H1 (cell line): ENCODE data around the gene CLEC2B. TPM values are rescaled to one million over a fixed set of nuclear protein-coding genes. Genes with fewer than 3 reads are reported as not detected.

ENCODE experiments used
- CTCF ChIA-PET: fragments of 300-600 bp; sonication (Branson Sonifier 250); formaldehyde crosslinking; loops from one replicate; lab custom pipeline; 2021; ENCODE audit not compliant: partially characterized antibody; lab: Charles Lee
- POLR2A ChIA-PET: fragments of 300-600 bp; sonication (Branson Sonifier 250); formaldehyde crosslinking; loops from one replicate; lab custom pipeline; 2021; ENCODE audit warnings: inconsistent platforms; ENCODE audit not compliant: partially characterized antibody; lab: Charles Lee
- DNase-seq, 2 experiments: peaks; one replicate each; pipeline versions ENCODE4 v3.0.0 to v3.0.0-alpha.2; 2010 to 2022; ENCODE audit warnings: low spot score in 2 of 2, low read depth in 1 of 2, mixed read lengths in 1 of 2
- FAIRE-seq: peaks from 2 replicates; lab custom pipeline; 2011; peaks lifted over from hg19 to GRCh38; lab: Jason Lieb, UNC
- H2AFZ ChIP-seq: 2 replicates; pipeline ENCODE4 v1.8.1; 2012; ENCODE audit warnings: low read length, inconsistent platforms
- H2AK5ac ChIP-seq: 2 replicates; pipeline ENCODE4 v1.6.1; 2013; ENCODE audit warnings: low read depth, low read length
- H2BK120ac ChIP-seq: replicated peaks from 2 replicates; pipeline ENCODE3; 2013; ENCODE audit warnings: low read depth, low read length, inconsistent platforms
- H2BK12ac ChIP-seq: 2 replicates; pipeline ENCODE4 v1.6.1; 2013; ENCODE audit warnings: low read depth, low read length
- H2BK15ac ChIP-seq: 2 replicates; pipeline ENCODE4 v1.6.1; 2013; ENCODE audit warnings: low read length
- H2BK20ac ChIP-seq: 2 replicates; pipeline ENCODE4 v1.6.1; 2013; ENCODE audit warnings: low read length
- H2BK5ac ChIP-seq: 2 replicates; pipeline ENCODE4 v1.6.1; 2013; ENCODE audit warnings: low read depth, low read length
- H3K14ac ChIP-seq: 2 replicates; pipeline ENCODE4 v1.6.1; 2013; ENCODE audit warnings: inconsistent platforms; ENCODE audit not compliant: insufficient read length
- H3K18ac ChIP-seq: 2 replicates; pipeline ENCODE4 v1.6.1; 2013; ENCODE audit warnings: low read length; ENCODE audit errors: extremely low read depth
- H3K23ac ChIP-seq: 2 replicates; pipeline ENCODE4 v1.6.1; 2013; ENCODE audit warnings: inconsistent platforms; ENCODE audit not compliant: insufficient read length
- H3K23me2 ChIP-seq: 2 replicates; pipeline ENCODE4 v1.6.1; 2013; ENCODE audit warnings: low read depth, low read length
- H3K27ac ChIP-seq: 2 replicates; pipeline ENCODE4 v1.6.1; 2011; ENCODE audit warnings: low read depth, low read length, inconsistent platforms
- H3K27me3 ChIP-seq, 4 experiments: replicated peaks in 1 of 4; 1 replicate in 1 of 4; 2 replicates in 3 of 4; pipeline versions ENCODE4 v1.6.1 to v1.8.1; 2011 to 2013; ENCODE audit warnings: low read length in 3 of 4, mild to moderate bottlenecking in 3 of 4, inconsistent platforms in 2 of 4, mixed read lengths in 2 of 4, moderate library complexity in 1 of 4; ENCODE audit not compliant: control insufficient read depth in 3 of 4, insufficient read depth in 3 of 4; ENCODE audit errors: extremely low read depth in 1 of 4
- H3K36me3 ChIP-seq, 4 experiments: 2 replicates each; pipeline versions ENCODE4 v1.6.1 to v1.8.1; 2011 to 2013; ENCODE audit warnings: mild to moderate bottlenecking in 4 of 4, low read length in 3 of 4, moderate library complexity in 2 of 4, control low read depth in 1 of 4, inconsistent platforms in 1 of 4; ENCODE audit not compliant: insufficient read depth in 4 of 4, control insufficient read depth in 2 of 4
- H3K4ac ChIP-seq: replicated peaks from 2 replicates; pipeline ENCODE3; 2013; ENCODE audit warnings: low read length, low read depth, mixed read lengths, inconsistent platforms; ENCODE audit not compliant: insufficient read length
- H3K4me1 ChIP-seq, 4 experiments: replicated peaks in 1 of 4; 1 replicate in 1 of 4; 2 replicates in 3 of 4; pipeline versions ENCODE4 v1.6.1 to v1.8.1; 2011 to 2013; ENCODE audit warnings: low read length in 3 of 4, inconsistent platforms in 2 of 4, mixed read lengths in 1 of 4; ENCODE audit not compliant: insufficient read depth in 4 of 4, control insufficient read depth in 3 of 4
- H3K4me2 ChIP-seq, 2 experiments: 2 replicates each; pipeline versions ENCODE4 v1.6.1 to v1.8.1; 2011 to 2013; ENCODE audit warnings: low read depth in 2 of 2, low read length in 2 of 2, control low read depth in 1 of 2, inconsistent platforms in 1 of 2, mild to moderate bottlenecking in 1 of 2; ENCODE audit not compliant: insufficient read depth in 1 of 2
- H3K4me3 ChIP-seq, 4 experiments: fragments of 200-600, 300-600 bp in 1 of 4; sonication (generic), shearing (Covaris generic), sonication (Bioruptor Twin) in 1 of 4; 2 replicates each; pipeline versions ENCODE4 v1.5.1 to v1.8.1; 2011 to 2016; ENCODE audit warnings: low read length in 4 of 4, low read depth in 3 of 4, control low read depth in 2 of 4, inconsistent platforms in 2 of 4, mild to moderate bottlenecking in 2 of 4, mixed read lengths in 1 of 4, moderate library complexity in 1 of 4; ENCODE audit not compliant: insufficient read depth in 2 of 4; ENCODE audit errors: extremely low read depth in 1 of 4
- H3K56ac ChIP-seq: replicated peaks from 2 replicates; pipeline ENCODE3; 2013; ENCODE audit warnings: low read depth, mild to moderate bottlenecking, mixed read lengths, low read length, inconsistent platforms; ENCODE audit not compliant: insufficient read length
- H3K79me1 ChIP-seq: 2 replicates; pipeline ENCODE4 v1.6.1; 2013; ENCODE audit warnings: low read depth, low read length, control low read depth
- H3K79me2 ChIP-seq, 2 experiments: 2 replicates each; pipeline versions ENCODE4 v1.6.1 to v1.8.1; 2012 to 2013; ENCODE audit warnings: low read length in 2 of 2, mild to moderate bottlenecking in 2 of 2, inconsistent platforms in 1 of 2; ENCODE audit not compliant: insufficient read depth in 2 of 2, control insufficient read depth in 1 of 2
- H3K9ac ChIP-seq, 4 experiments: replicated peaks in 1 of 4; 1 replicate in 1 of 4; 2 replicates in 3 of 4; pipeline versions ENCODE4 v1.6.1 to v1.8.1; 2011 to 2013; ENCODE audit warnings: low read depth in 3 of 4, low read length in 3 of 4, control low read depth in 2 of 4, mild to moderate bottlenecking in 2 of 4, moderate library complexity in 2 of 4, inconsistent platforms in 1 of 4; ENCODE audit errors: extremely low read depth in 1 of 4
- H3K9me3 ChIP-seq, 2 experiments: 2 replicates each; pipeline versions ENCODE4 v1.6.1 to v1.8.1; 2012 to 2013; ENCODE audit warnings: mild to moderate bottlenecking in 2 of 2, moderate library complexity in 2 of 2, control low read depth in 1 of 2, inconsistent platforms in 1 of 2, low read depth in 1 of 2, low read length in 1 of 2, mixed read lengths in 1 of 2; ENCODE audit not compliant: insufficient read depth in 2 of 2
- H4K20me1 ChIP-seq, 2 experiments: replicated peaks in 1 of 2; 2 replicates each; pipeline versions ENCODE3 to v1.8.1; 2011 to 2013; ENCODE audit warnings: inconsistent platforms in 2 of 2, low read length in 2 of 2, mild to moderate bottlenecking in 1 of 2; ENCODE audit not compliant: insufficient read depth in 2 of 2, control insufficient read depth in 1 of 2
- H4K5ac ChIP-seq: 2 replicates; pipeline ENCODE4 v1.6.1; 2013; ENCODE audit warnings: low read length, low read depth, mixed read lengths, inconsistent platforms; ENCODE audit not compliant: insufficient read length
- H4K8ac ChIP-seq: 2 replicates; pipeline ENCODE4 v1.8.0; 2013; ENCODE audit warnings: mild to moderate bottlenecking, moderate library complexity, low read length, inconsistent platforms; ENCODE audit not compliant: insufficient read depth; ENCODE audit errors: extremely low read depth
- H4K91ac ChIP-seq: replicated peaks from 2 replicates; pipeline ENCODE3; 2013; ENCODE audit warnings: low read length, mixed read lengths, inconsistent platforms; ENCODE audit not compliant: insufficient read length
- ASH2L ChIP-seq: fragments of 200-600, 300-600 bp; sonication (generic); IDR thresholded peaks from one replicate; pipeline ENCODE4 v1.7.1; 2017; ENCODE audit warnings: low read length
- EP300 ChIP-seq, 2 experiments: IDR thresholded peaks; 1 replicate in 1 of 2; 2 replicates in 1 of 2; pipeline ENCODE4 v1.6.1; 2011 to 2012; ENCODE audit warnings: low read depth in 2 of 2, low read length in 2 of 2, mild to moderate bottlenecking in 2 of 2, borderline replicate concordance in 1 of 2, inconsistent platforms in 1 of 2, moderate library complexity in 1 of 2
- EZH2 ChIP-seq: fragments of 200-600 bp; sonication (generic); IDR thresholded peaks from 2 replicates; pipeline ENCODE4 v1.7.1; 2012; ENCODE audit warnings: low read depth, mild to moderate bottlenecking, moderate library complexity, low read length, inconsistent platforms; ENCODE audit not compliant: severe bottlenecking
- MAX ChIP-seq: IDR thresholded peaks from 2 replicates; pipeline ENCODE4 v1.6.1; 2012; ENCODE audit warnings: inconsistent platforms
- PHF8 ChIP-seq: fragments of 200-600 bp; sonication (generic); conservative IDR thresholded peaks from 2 replicates; pipeline ENCODE4 v1.7.1; 2012; ENCODE audit warnings: low read depth, mild to moderate bottlenecking, inconsistent platforms, low read length, moderate library complexity
- RFX5 ChIP-seq: IDR thresholded peaks from 2 replicates; pipeline ENCODE4 v1.6.1; 2011; ENCODE audit warnings: low read depth, low read length, improper control_type of control experiment, borderline replicate concordance
- SIRT6 ChIP-seq: IDR thresholded peaks from one replicate; pipeline ENCODE4 v1.7.1; 2012; ENCODE audit warnings: low read length, inconsistent platforms
- SRF ChIP-seq: IDR thresholded peaks from 2 replicates; pipeline ENCODE4 v1.6.1; 2011; ENCODE audit warnings: mild to moderate bottlenecking, low read depth, low read length, moderate library complexity
- TAF7 ChIP-seq: optimal IDR thresholded peaks from 2 replicates; pipeline ENCODE3; 2011; ENCODE audit warnings: low read depth, mild to moderate bottlenecking, inconsistent platforms, low read length, moderate library complexity, borderline replicate concordance
- TEAD4 ChIP-seq: IDR thresholded peaks from 2 replicates; pipeline ENCODE4 v1.6.1; 2012; ENCODE audit warnings: low read depth, low read length, inconsistent platforms, mixed read lengths
- WGBS, 2 experiments: shearing (Covaris generic) in 1 of 2; methylation state at CpG; one replicate each; pipeline versions ENCODE4 v1.1.6 to v1.1.7; 2013 to 2015; ENCODE audit warnings: low lambda C conversion rate in 2 of 2, mixed read lengths in 2 of 2, inconsistent platforms in 1 of 2, low coverage in 1 of 2, missing lambda C conversion rate in 1 of 2; ENCODE audit not compliant: insufficient replicate concordance in 2 of 2, insufficient coverage in 1 of 2, insufficient read length in 1 of 2; ENCODE audit errors: extremely low coverage in 1 of 2, missing lambda C conversion rate in 1 of 2; 5-methylcytosine and 5-hydroxymethylcytosine counted together
- polyA plus RNA-seq, 7 experiments: library from polyadenylated mRNA; depleted of rRNA in 3 of 7; stranded (reverse) in 5 of 7; unstranded in 2 of 7; fragments of >200 nt in 5 of 7; fragments of 200-250 nt in 2 of 7; gene quantifications; 1 replicate in 5 of 7; 2 replicates in 1 of 7; 4 replicates in 1 of 7; pipeline versions ENCODE4 v1.2.1 to v1.2.3, GENCODE V29; 2011 to 2013; ENCODE audit warnings: missing spikeins in 2 of 7, mixed read lengths in 2 of 7
- total RNA-seq: library from RNA; stranded (reverse); fragmentation: NEBNext Ultra II Directional; extraction: Animal tissue kit (Norgen Biotek cat#: 25700); gene quantifications from 2 replicates; pipeline ENCODE4 v1.2.1, GENCODE V29; 2021

Gene CLEC2B
- total and polyA plus RNA-seq, 2 of the 8 experiments (the other 6 are each of a cell fraction or from before 2014, with no cell fraction given): not detected

- H3K4me3 ChIP-seq: peak overlapping the region; percentile 62 to 72 (median 67); a peak in 7 of 8 replicates
- H3K9ac ChIP-seq: peak overlapping the region; percentile 88 to 100 (median 94)
- peak overlapping the region; percentile 99 for H3K27ac ChIP-seq
- peak; percentile 96 for TF ChIP-seq TAF7
- TF ChIP-seq TEAD4: peak; percentile 84
- TF ChIP-seq EP300 (IDR thresholded peaks at IDR 0.05; ENCODE audit: borderline replicate concordance in 1 of 2, low read depth in 2 of 2, low read length in 2 of 2): peak in 1 of 2 experiments; percentile 90; a peak in 1 of 3 replicates
- TF ChIP-seq SIRT6: no peak
- TF ChIP-seq PHF8: peak; percentile 50; the same call in 1 of the 2 replicates
- TF ChIP-seq SRF: peak; percentile 99
- no peak for TF ChIP-seq RFX5
- no peak for TF ChIP-seq ASH2L
- peak; percentile 44 for TF ChIP-seq MAX
- TF ChIP-seq EZH2: no peak
These were observed 41.7 kb upstream of the CLEC2B start for GRCh38 chr12:9910716-9911421.

More at GRCh38 chr12:9910716-9911421, 41.7 kb upstream of the CLEC2B start:
- H2BK120ac ChIP-seq: peak overlapping the region; percentile 95
- WGBS, 2 experiments: 52% methylated on average over 7 of the region's 7 CpGs; no CpG with 5 or more reads in 1 of the 2 experiments
- H3K79me2 ChIP-seq: peaks cover 0 to 49% of the 10 kb centered on the region in 2 experiments; a peak in 2 of 4 replicates
- no peaks in the 10 kb centered on the region; the same call in 1 of the 2 replicates for H3K23me2 ChIP-seq
- H4K8ac ChIP-seq: peak overlapping the region; percentile 86; the same call in 1 of the 2 replicates
- no peak overlapping the region; the same call in 1 of the 2 replicates for H2BK15ac ChIP-seq
- ChIA-PET CTCF (interaction anchor here (0.6 to 1.5 kb wide), 4 partner anchors 9 to 160 kb away, joined by 3 to 5 read pairs (median 4); no protein-coding TSS in a partner anchor), POLR2A (interaction anchor here (0.7 to 7.8 kb wide), 12 partner anchors 11 to 196 kb away, joined by 3 to 121 read pairs (median 4); no protein-coding TSS in a partner anchor)
- H3K79me1 ChIP-seq: no peaks in the 10 kb centered on the region
- H3K9me3 ChIP-seq: no peaks in the 10 kb centered on the region; a peak in 1 of 4 replicates
- FAIRE-seq (peak; percentile 97), DNase-seq (no peak)
- H3K18ac ChIP-seq: peak overlapping the region; percentile 95; the same call in 1 of the 2 replicates
- peak overlapping the region; percentile 97 for H4K91ac ChIP-seq
- H2AFZ ChIP-seq: no peak overlapping the region
- H3K36me3 ChIP-seq: peaks cover 0 to 28% (median 8%) of the 10 kb centered on the region in 4 experiments; a peak in 4 of 8 replicates
- peaks cover 0 to 9% (median 4%) of the 10 kb centered on the region in 4 experiments; a peak in 3 of 7 replicates for H3K4me1 ChIP-seq
- no peaks in the 10 kb centered on the region for H3K27me3 ChIP-seq
- peak overlapping the region; percentile 100 for H2AK5ac ChIP-seq
- peak overlapping the region; percentile 96 for H2BK5ac ChIP-seq
- no peak overlapping the region for H3K23ac ChIP-seq
- H4K5ac ChIP-seq: no peak overlapping the region
- H4K20me1 ChIP-seq: no peaks in the 10 kb centered on the region
- peak overlapping the region; percentile 91 for H2BK12ac ChIP-seq
- no peak overlapping the region for H3K14ac ChIP-seq
- peak overlapping the region; percentile 98 for H3K4ac ChIP-seq
- no peak overlapping the region for H3K56ac ChIP-seq
- H2BK20ac ChIP-seq: no peak overlapping the region
- H3K4me2 ChIP-seq: peak overlapping the region; percentile 62 to 77
